ENCODE data around the gene ALAD. TPM values are rescaled to one million over a fixed set of nuclear protein-coding genes. Genes with fewer than 3 reads are reported as not detected.

Gene ALAD
- total and polyA plus RNA-seq, 9 of the 15 experiments (the other 6 are each of a cell fraction or from before 2014, with no cell fraction given): 1.3 to 12.7 (median 6.8) TPM

GRCh38 chr9:113410207-113410864 lies 9.3 kb upstream of the ALAD start, which contains the start of the genes C9orf43 and POLE3:
Gene C9orf43 (plus strand): TSS chr9:113410747. CDS start chr9:113413494, 2,747 bp downstream.
Gene POLE3 (minus strand): TSS chr9:113410675. CDS start chr9:113410293, 382 bp downstream.
- Histone ChIP-seq H3K27ac (ENCODE audit: extremely low read depth, low read depth, low read length) (peak within 1 kb of the TSS; percentile 87), H3K9ac (ENCODE audit: insufficient read depth in 1 of 2, low read depth in 2 of 2, low read length in 2 of 2) (peak within 1 kb of the TSS; percentile 99 to 100), H3K79me2 (ENCODE audit: control insufficient read depth, insufficient read depth, low read length) (peaks cover 24% of the 10 kb centered on the region), H4K20me1 (replicated peaks; ENCODE audit: control insufficient read depth, insufficient read depth, low read length) (no peaks in the 10 kb centered on the region), H2AFZ (ENCODE audit: low read depth, low read length) (peak within 1 kb of the TSS; percentile 92), H3K36me3 (ENCODE audit: control insufficient read depth, insufficient read depth, low read length) (peaks cover 29% of the 10 kb centered on the region), H3K4me2 (ENCODE audit: insufficient read depth, low read length) (peak within 1 kb of the TSS; percentile 98), H3K4me1 (replicated peaks in 1 of 2; ENCODE audit: control insufficient read depth in 2 of 2, insufficient read depth in 2 of 2, low read length in 2 of 2) (peaks cover 12 to 22% of the 10 kb centered on the region in 2 experiments; a peak in 4 of 5 replicates), H3K9me3 (replicated peaks; ENCODE audit: control insufficient read depth, insufficient read depth, low read depth, low read length) (no peaks in the 10 kb centered on the region), H3K9me1 (ENCODE audit: control insufficient read depth, insufficient read depth, low read length) (no peaks in the 10 kb centered on the region), H3K27me3 (ENCODE audit: control insufficient read depth in 2 of 2, insufficient read depth in 2 of 2, low read length in 2 of 2) (no peaks in the 10 kb centered on the region), H3K4me3 (peak within 1 kb of the TSS; percentile 88)
- intact Hi-C loops (cut with micrococcal nuclease): loop anchor here (5.0 kb wide), 1 partner anchor 848 kb away; no protein-coding TSS in a partner anchor
- FAIRE-seq (peak; percentile 92), ATAC-seq (peak; percentile 94), DNase-seq (ENCODE audit: extremely low read depth in 1 of 4, low spot score in 3 of 4) (peak; percentile 92 to 98 (median 94))
- CTCF ChIA-PET (ENCODE audit: low intra/inter-chr PET ratio): interaction anchor here (1.0 kb wide), 1 partner anchor 136 kb away, joined by 3 read pairs; the partner anchor contains the start of genes CDC26 and PRPF4
- WGBS (ENCODE audit: insufficient coverage, low coverage, missing lambda C conversion rate): under 1% methylated on average over 52 of the region's 61 CpGs
- POLR2A ChIA-PET: interaction anchor here (0.6 to 3.4 kb wide), 26 partner anchors 9 to 245 kb away, joined by 3 to 43 read pairs (median 4); partner anchors contain the start of genes ALAD, CDC26 and WDR31
- no TSS peak for BruUV-seq (replicated peaks)
- in situ Hi-C loops (cut with MboI): no loop called here
- 0 out of 2 replicates have a peak, but pooled peaks have one; percentile 10 for TF ChIP-seq CBFB (CRISPR knock-in tag; IDR thresholded peaks at IDR 0.05)
- no peak; the same call in 1 of the 2 replicates for TF ChIP-seq ARID1B (IDR thresholded peaks at IDR 0.05)
- no peak for TF ChIP-seq RBM17 (IDR thresholded peaks at IDR 0.05; ENCODE audit: borderline replicate concordance, low read depth, low read length)
- TF ChIP-seq RBM14 (IDR thresholded peaks at IDR 0.05; ENCODE audit: borderline replicate concordance, insufficient read depth, low read depth, low read length): no peak
- no peak for TF ChIP-seq ZNF146 (CRISPR knock-in tag; IDR thresholded peaks at IDR 0.05; ENCODE audit: unreplicated experiment)
- no peak for TF ChIP-seq FOXJ3 (CRISPR knock-in tag; IDR thresholded peaks at IDR 0.05)
- TF ChIP-seq HDAC1 (IDR thresholded peaks at IDR 0.05): peak in 1 of 2 experiments; percentile 91; a peak in 2 of 4 replicates
- TF ChIP-seq E2F3 (CRISPR knock-in tag; IDR thresholded peaks at IDR 0.05): no peak
- no peak for TF ChIP-seq SNAPC5 (CRISPR knock-in tag; IDR thresholded peaks at IDR 0.05)
- TF ChIP-seq NCOA2 (IDR thresholded peaks at IDR 0.05; ENCODE audit: partially characterized antibody in 2 of 2): no peak
- 0 out of 2 replicates have a peak, but pooled peaks have one; percentile 41 for TF ChIP-seq ARID3A (IDR thresholded peaks at IDR 0.05; ENCODE audit: borderline replicate concordance, low read depth, low read length)
- TF ChIP-seq, protein P1, sequence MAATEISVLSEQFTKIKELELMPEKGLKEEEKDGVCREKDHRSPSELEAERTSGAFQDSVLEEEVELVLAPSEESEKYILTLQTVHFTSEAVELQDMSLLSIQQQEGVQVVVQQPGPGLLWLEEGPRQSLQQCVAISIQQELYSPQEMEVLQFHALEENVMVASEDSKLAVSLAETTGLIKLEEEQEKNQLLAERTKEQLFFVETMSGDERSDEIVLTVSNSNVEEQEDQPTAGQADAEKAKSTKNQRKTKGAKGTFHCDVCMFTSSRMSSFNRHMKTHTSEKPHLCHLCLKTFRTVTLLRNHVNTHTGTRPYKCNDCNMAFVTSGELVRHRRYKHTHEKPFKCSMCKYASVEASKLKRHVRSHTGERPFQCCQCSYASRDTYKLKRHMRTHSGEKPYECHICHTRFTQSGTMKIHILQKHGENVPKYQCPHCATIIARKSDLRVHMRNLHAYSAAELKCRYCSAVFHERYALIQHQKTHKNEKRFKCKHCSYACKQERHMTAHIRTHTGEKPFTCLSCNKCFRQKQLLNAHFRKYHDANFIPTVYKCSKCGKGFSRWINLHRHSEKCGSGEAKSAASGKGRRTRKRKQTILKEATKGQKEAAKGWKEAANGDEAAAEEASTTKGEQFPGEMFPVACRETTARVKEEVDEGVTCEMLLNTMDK (IDR thresholded peaks at IDR 0.05; ENCODE audit: borderline replicate concordance, insufficient read depth, low read depth, low read length, poor library complexity, severe bottlenecking): no peak
- TF ChIP-seq NR2F6 (CRISPR knock-in tag; IDR thresholded peaks at IDR 0.05): no peak
- TF ChIP-seq MXI1 (IDR thresholded peaks at IDR 0.05; ENCODE audit: low read depth, low read length): peak; percentile 37; the same call in 1 of the 2 replicates
- peak; percentile 100 for TF ChIP-seq MTA3 (IDR thresholded peaks at IDR 0.05; ENCODE audit: borderline replicate concordance)
- TF ChIP-seq MEIS2 (IDR thresholded peaks at IDR 0.05; ENCODE audit: partially characterized antibody): peak; percentile 33
- TF ChIP-seq PML (IDR thresholded peaks at IDR 0.05; ENCODE audit: low read length): peak; percentile 76
- no peak for TF ChIP-seq PHTF2 (CRISPR knock-in tag; IDR thresholded peaks at IDR 0.05)
- no peak for TF ChIP-seq ZNF780A (CRISPR knock-in tag; IDR thresholded peaks at IDR 0.05)
